H1 (cell line): ENCODE results near the gene CEP72. TPM values are rescaled to one million over a fixed set of nuclear protein-coding genes. Genes with fewer than 3 reads are reported as not detected.

Experiments used
- CTCF ChIA-PET: fragments of 300-600 bp; sonication (Branson Sonifier 250); formaldehyde crosslinking; loops from one replicate; lab custom pipeline; 2021; ENCODE audit not compliant: partially characterized antibody; lab: Charles Lee
- POLR2A ChIA-PET: fragments of 300-600 bp; sonication (Branson Sonifier 250); formaldehyde crosslinking; loops from one replicate; lab custom pipeline; 2021; ENCODE audit warnings: inconsistent platforms; ENCODE audit not compliant: partially characterized antibody; lab: Charles Lee
- DNase-seq, 2 experiments: peaks; one replicate each; pipeline versions ENCODE4 v3.0.0 to v3.0.0-alpha.2; 2010 to 2022; ENCODE audit warnings: low spot score in 2 of 2, low read depth in 1 of 2, mixed read lengths in 1 of 2
- FAIRE-seq: peaks from 2 replicates; lab custom pipeline; 2011; peaks lifted over from hg19 to GRCh38; lab: Jason Lieb, UNC
- H2AFZ ChIP-seq: 2 replicates; pipeline ENCODE4 v1.8.1; 2012; ENCODE audit warnings: low read length, inconsistent platforms
- H2AK5ac ChIP-seq: 2 replicates; pipeline ENCODE4 v1.6.1; 2013; ENCODE audit warnings: low read depth, low read length
- H2BK120ac ChIP-seq: replicated peaks from 2 replicates; pipeline ENCODE3; 2013; ENCODE audit warnings: low read depth, low read length, inconsistent platforms
- H2BK12ac ChIP-seq: 2 replicates; pipeline ENCODE4 v1.6.1; 2013; ENCODE audit warnings: low read depth, low read length
- H2BK15ac ChIP-seq: 2 replicates; pipeline ENCODE4 v1.6.1; 2013; ENCODE audit warnings: low read length
- H2BK20ac ChIP-seq: 2 replicates; pipeline ENCODE4 v1.6.1; 2013; ENCODE audit warnings: low read length
- H2BK5ac ChIP-seq: 2 replicates; pipeline ENCODE4 v1.6.1; 2013; ENCODE audit warnings: low read depth, low read length
- H3K14ac ChIP-seq: 2 replicates; pipeline ENCODE4 v1.6.1; 2013; ENCODE audit warnings: inconsistent platforms; ENCODE audit not compliant: insufficient read length
- H3K18ac ChIP-seq: 2 replicates; pipeline ENCODE4 v1.6.1; 2013; ENCODE audit warnings: low read length; ENCODE audit errors: extremely low read depth
- H3K23ac ChIP-seq: 2 replicates; pipeline ENCODE4 v1.6.1; 2013; ENCODE audit warnings: inconsistent platforms; ENCODE audit not compliant: insufficient read length
- H3K23me2 ChIP-seq: 2 replicates; pipeline ENCODE4 v1.6.1; 2013; ENCODE audit warnings: low read depth, low read length
- H3K27ac ChIP-seq: 2 replicates; pipeline ENCODE4 v1.6.1; 2011; ENCODE audit warnings: low read depth, low read length, inconsistent platforms
- H3K27me3 ChIP-seq, 4 experiments: replicated peaks in 1 of 4; 1 replicate in 1 of 4; 2 replicates in 3 of 4; pipeline versions ENCODE4 v1.6.1 to v1.8.1; 2011 to 2013; ENCODE audit warnings: low read length in 3 of 4, mild to moderate bottlenecking in 3 of 4, inconsistent platforms in 2 of 4, mixed read lengths in 2 of 4, moderate library complexity in 1 of 4; ENCODE audit not compliant: control insufficient read depth in 3 of 4, insufficient read depth in 3 of 4; ENCODE audit errors: extremely low read depth in 1 of 4
- H3K36me3 ChIP-seq, 4 experiments: 2 replicates each; pipeline versions ENCODE4 v1.6.1 to v1.8.1; 2011 to 2013; ENCODE audit warnings: mild to moderate bottlenecking in 4 of 4, low read length in 3 of 4, moderate library complexity in 2 of 4, control low read depth in 1 of 4, inconsistent platforms in 1 of 4; ENCODE audit not compliant: insufficient read depth in 4 of 4, control insufficient read depth in 2 of 4
- H3K4ac ChIP-seq: replicated peaks from 2 replicates; pipeline ENCODE3; 2013; ENCODE audit warnings: low read length, low read depth, mixed read lengths, inconsistent platforms; ENCODE audit not compliant: insufficient read length
- H3K4me1 ChIP-seq, 4 experiments: replicated peaks in 1 of 4; 1 replicate in 1 of 4; 2 replicates in 3 of 4; pipeline versions ENCODE4 v1.6.1 to v1.8.1; 2011 to 2013; ENCODE audit warnings: low read length in 3 of 4, inconsistent platforms in 2 of 4, mixed read lengths in 1 of 4; ENCODE audit not compliant: insufficient read depth in 4 of 4, control insufficient read depth in 3 of 4
- H3K4me2 ChIP-seq, 2 experiments: 2 replicates each; pipeline versions ENCODE4 v1.6.1 to v1.8.1; 2011 to 2013; ENCODE audit warnings: low read depth in 2 of 2, low read length in 2 of 2, control low read depth in 1 of 2, inconsistent platforms in 1 of 2, mild to moderate bottlenecking in 1 of 2; ENCODE audit not compliant: insufficient read depth in 1 of 2
- H3K4me3 ChIP-seq, 4 experiments: fragments of 200-600, 300-600 bp in 1 of 4; sonication (generic), shearing (Covaris generic), sonication (Bioruptor Twin) in 1 of 4; 2 replicates each; pipeline versions ENCODE4 v1.5.1 to v1.8.1; 2011 to 2016; ENCODE audit warnings: low read length in 4 of 4, low read depth in 3 of 4, control low read depth in 2 of 4, inconsistent platforms in 2 of 4, mild to moderate bottlenecking in 2 of 4, mixed read lengths in 1 of 4, moderate library complexity in 1 of 4; ENCODE audit not compliant: insufficient read depth in 2 of 4; ENCODE audit errors: extremely low read depth in 1 of 4
- H3K56ac ChIP-seq: replicated peaks from 2 replicates; pipeline ENCODE3; 2013; ENCODE audit warnings: low read depth, mild to moderate bottlenecking, mixed read lengths, low read length, inconsistent platforms; ENCODE audit not compliant: insufficient read length
- H3K79me1 ChIP-seq: 2 replicates; pipeline ENCODE4 v1.6.1; 2013; ENCODE audit warnings: low read depth, low read length, control low read depth
- H3K79me2 ChIP-seq, 2 experiments: 2 replicates each; pipeline versions ENCODE4 v1.6.1 to v1.8.1; 2012 to 2013; ENCODE audit warnings: low read length in 2 of 2, mild to moderate bottlenecking in 2 of 2, inconsistent platforms in 1 of 2; ENCODE audit not compliant: insufficient read depth in 2 of 2, control insufficient read depth in 1 of 2
- H3K9ac ChIP-seq, 4 experiments: replicated peaks in 1 of 4; 1 replicate in 1 of 4; 2 replicates in 3 of 4; pipeline versions ENCODE4 v1.6.1 to v1.8.1; 2011 to 2013; ENCODE audit warnings: low read depth in 3 of 4, low read length in 3 of 4, control low read depth in 2 of 4, mild to moderate bottlenecking in 2 of 4, moderate library complexity in 2 of 4, inconsistent platforms in 1 of 4; ENCODE audit errors: extremely low read depth in 1 of 4
- H3K9me3 ChIP-seq, 2 experiments: 2 replicates each; pipeline versions ENCODE4 v1.6.1 to v1.8.1; 2012 to 2013; ENCODE audit warnings: mild to moderate bottlenecking in 2 of 2, moderate library complexity in 2 of 2, control low read depth in 1 of 2, inconsistent platforms in 1 of 2, low read depth in 1 of 2, low read length in 1 of 2, mixed read lengths in 1 of 2; ENCODE audit not compliant: insufficient read depth in 2 of 2
- H4K20me1 ChIP-seq, 2 experiments: replicated peaks in 1 of 2; 2 replicates each; pipeline versions ENCODE3 to v1.8.1; 2011 to 2013; ENCODE audit warnings: inconsistent platforms in 2 of 2, low read length in 2 of 2, mild to moderate bottlenecking in 1 of 2; ENCODE audit not compliant: insufficient read depth in 2 of 2, control insufficient read depth in 1 of 2
- H4K5ac ChIP-seq: 2 replicates; pipeline ENCODE4 v1.6.1; 2013; ENCODE audit warnings: low read length, low read depth, mixed read lengths, inconsistent platforms; ENCODE audit not compliant: insufficient read length
- H4K8ac ChIP-seq: 2 replicates; pipeline ENCODE4 v1.8.0; 2013; ENCODE audit warnings: mild to moderate bottlenecking, moderate library complexity, low read length, inconsistent platforms; ENCODE audit not compliant: insufficient read depth; ENCODE audit errors: extremely low read depth
- H4K91ac ChIP-seq: replicated peaks from 2 replicates; pipeline ENCODE3; 2013; ENCODE audit warnings: low read length, mixed read lengths, inconsistent platforms; ENCODE audit not compliant: insufficient read length
- NANOG ChIP-seq: IDR thresholded peaks from 2 replicates; pipeline ENCODE4 v1.6.1; 2011; ENCODE audit warnings: low read length, low read depth, mild to moderate bottlenecking, inconsistent platforms; ENCODE audit not compliant: insufficient read depth, poor library complexity, severe bottlenecking
- WGBS, 2 experiments: shearing (Covaris generic) in 1 of 2; methylation state at CpG; one replicate each; pipeline versions ENCODE4 v1.1.6 to v1.1.7; 2013 to 2015; ENCODE audit warnings: low lambda C conversion rate in 2 of 2, mixed read lengths in 2 of 2, inconsistent platforms in 1 of 2, low coverage in 1 of 2, missing lambda C conversion rate in 1 of 2; ENCODE audit not compliant: insufficient replicate concordance in 2 of 2, insufficient coverage in 1 of 2, insufficient read length in 1 of 2; ENCODE audit errors: extremely low coverage in 1 of 2, missing lambda C conversion rate in 1 of 2; 5-methylcytosine and 5-hydroxymethylcytosine counted together
- polyA plus RNA-seq, 7 experiments: library from polyadenylated mRNA; depleted of rRNA in 3 of 7; stranded (reverse) in 5 of 7; unstranded in 2 of 7; fragments of >200 nt in 5 of 7; fragments of 200-250 nt in 2 of 7; gene quantifications; 1 replicate in 5 of 7; 2 replicates in 1 of 7; 4 replicates in 1 of 7; pipeline versions ENCODE4 v1.2.1 to v1.2.3, GENCODE V29; 2011 to 2013; ENCODE audit warnings: missing spikeins in 2 of 7, mixed read lengths in 2 of 7
- total RNA-seq: library from RNA; stranded (reverse); fragmentation: NEBNext Ultra II Directional; extraction: Animal tissue kit (Norgen Biotek cat#: 25700); gene quantifications from 2 replicates; pipeline ENCODE4 v1.2.1, GENCODE V29; 2021

CEP72 gene
- total and polyA plus RNA-seq, 2 of the 8 experiments (the other 6 are each of a cell fraction or from before 2014, with no cell fraction given) = 13.1 to 19.6 TPM

GRCh38 chr5:652773-653350 is 40.7 kb downstream of the CEP72 start:
- Histone ChIP-seq H3K9ac (no peak overlapping the region), H3K4ac (no peak overlapping the region), H3K14ac (no peak overlapping the region), H4K20me1 (peaks cover 0 to 5% of the 10 kb centered on the region in 2 experiments), H2BK20ac (no peak overlapping the region), H3K79me1 (no peaks in the 10 kb centered on the region; the same call in none of the 2 replicates), H4K5ac (no peak overlapping the region), H3K23ac (no peak overlapping the region), H3K79me2 (no peaks in the 10 kb centered on the region), H3K4me2 (no peak overlapping the region), H4K91ac (no peak overlapping the region), H2BK5ac (no peak overlapping the region), H2AK5ac (no peak overlapping the region), H2BK12ac (no peak overlapping the region), H2BK120ac (no peak overlapping the region), H4K8ac (no peak overlapping the region)
- CTCF ChIA-PET = interaction anchor here (0.7 to 2.5 kb wide), 3 partner anchors 13 to 18 kb away, joined by 3 to 9 read pairs (median 3); no protein-coding TSS in a partner anchor
- POLR2A ChIA-PET = interaction anchor here (0.8 to 3.8 kb wide), 6 partner anchors 10 to 74 kb away, joined by 3 to 12 read pairs (median 4); no protein-coding TSS in a partner anchor
- TF ChIP-seq NANOG = no peak
- TF ChIP-seq, all 59 proteins: peak for 0
- no peak overlapping the region for H3K27ac ChIP-seq
- FAIRE-seq = no peak
- no peak overlapping the region for H2BK15ac ChIP-seq
- peaks cover 3 to 39% (median 25%) of the 10 kb centered on the region in 4 experiments for H3K36me3 ChIP-seq
- no peak overlapping the region for H3K4me3 ChIP-seq
- H3K23me2 ChIP-seq = no peaks in the 10 kb centered on the region; the same call in 1 of the 2 replicates
- H3K56ac ChIP-seq = no peak overlapping the region
- peak in 1 of 2 experiments; percentile 35 for DNase-seq
- no peak overlapping the region for H2AFZ ChIP-seq
- H3K4me1 ChIP-seq = no peaks in the 10 kb centered on the region
- no peak overlapping the region for H3K18ac ChIP-seq
- WGBS, 2 experiments = 93% methylated on average over 11 of the region's 11 CpGs; no CpG with 5 or more reads in 1 of the 2 experiments
- peaks cover 2 to 6% of the 10 kb centered on the region in 2 experiments; a peak in 3 of 4 replicates for H3K9me3 ChIP-seq
- H3K27me3 ChIP-seq = no peaks in the 10 kb centered on the region; a peak in 1 of 7 replicates
